ENCODE data around the gene ARCN1. TPM values are rescaled to one million over a fixed set of nuclear protein-coding genes. Genes with fewer than 3 reads are reported as not detected.

The ARCN1 gene
- total and polyA plus RNA-seq, 2 donors (not counting 3 experiments of a cell fraction or from before 2014, with no cell fraction given): 172 to 180 TPM

- Histone ChIP-seq H3K9me3 (replicated peaks; ENCODE audit: control insufficient read depth, insufficient read depth, low read length) (no peaks in the 10 kb centered on the region), H3K4me1 (ENCODE audit: control insufficient read depth, extremely low read depth, insufficient read depth, low read length) (no peaks in the 10 kb centered on the region), H3K27me3 (ENCODE audit: control insufficient read depth in 2 of 2, insufficient read depth in 2 of 2, low read length in 2 of 2) (no peaks in the 10 kb centered on the region), H3K27ac (ENCODE audit: insufficient read depth, low read depth, low read length) (no peak overlapping the region), H3K4me2 (ENCODE audit: insufficient read depth, low read length) (no peak overlapping the region), H3K79me2 (ENCODE audit: control insufficient read depth, insufficient read depth, low read length) (peaks cover 7% of the 10 kb centered on the region), H3K4me3 (replicated peaks in 1 of 3; ENCODE audit: insufficient read depth in 1 of 3, low read depth in 1 of 3, low read length in 3 of 3) (no peak overlapping the region), H3K36me3 (ENCODE audit: control insufficient read depth in 2 of 2, extremely low read depth in 1 of 2, insufficient read depth in 2 of 2, low read length in 2 of 2) (peaks cover 40 to 57% of the 10 kb centered on the region in 2 experiments), H3K9me1 (replicated peaks; ENCODE audit: control insufficient read depth, extremely low read depth, insufficient read depth, low read length) (no peaks in the 10 kb centered on the region), H4K20me1 (replicated peaks; ENCODE audit: control insufficient read depth, extremely low read depth, insufficient read depth, low read length) (no peaks in the 10 kb centered on the region), H2AFZ (ENCODE audit: low read depth, low read length) (no peak overlapping the region), H3K9ac (replicated peaks; ENCODE audit: extremely low read depth, insufficient read depth, low read length) (no peak overlapping the region)
- no peak for DNase-seq (ENCODE audit: low read depth, low spot score)
- no peak for FAIRE-seq
- intact Hi-C loops (cut with micrococcal nuclease) (loop anchor here (2.0 kb wide), 1 partner anchor 24 kb away; no protein-coding TSS in a partner anchor), dilution Hi-C loops (cut with MboI; ENCODE audit: extremely low pct_ligation_motif_present, low sequenced_read_pairs) (no loop called here)
- CTCF ChIA-PET: interaction anchor here (0.8 to 4.2 kb wide), 12 partner anchors 9 to 40 kb away, joined by 3 to 23 read pairs (median 4); no protein-coding TSS in a partner anchor
- BruUV-seq (replicated peaks): no TSS peak
- TF ChIP-seq EZH2 (IDR thresholded peaks at IDR 0.05; ENCODE audit: borderline replicate concordance, low read depth, low read length, severe bottlenecking): no peak
- TF ChIP-seq POLR2AphosphoS5 (IDR thresholded peaks at IDR 0.05; ENCODE audit: insufficient read depth, low read depth, low read length): peak; percentile 1
- TF ChIP-seq MYC (IDR thresholded peaks at IDR 0.05; ENCODE audit: low read depth, low read length): no peak
- no peak for TF ChIP-seq CTCF (IDR thresholded peaks at IDR 0.05; ENCODE audit: extremely low read depth in 1 of 2, insufficient read depth in 1 of 2, low read depth in 1 of 2, low read length in 2 of 2)
- TF ChIP-seq POLR2A (IDR thresholded peaks at IDR 0.05; ENCODE audit: low read depth, low read length): no peak
- no peak for TF ChIP-seq GATA2 (IDR thresholded peaks at IDR 0.05; ENCODE audit: insufficient read depth, insufficient read length, low read depth, low read length)
- no peak for TF ChIP-seq FOS (IDR thresholded peaks at IDR 0.05; ENCODE audit: borderline replicate concordance, insufficient read depth, low read length)
- POLR2A ChIA-PET: interaction anchor here (0.9 kb wide), 1 partner anchor 8 kb away, joined by 3 read pairs; no protein-coding TSS in a partner anchor
These were observed 63.0 kb downstream of the ARCN1 start for GRCh38 chr11:118635237-118635591.

Data from endothelial cell of umbilical vein (primary cell).